Loucy (cell line): ENCODE results near the gene KDM6B.

Experiments used
- EZH2phosphoT487 ChIP-seq: fragments of 200-600 bp; IDR thresholded peaks from 2 replicates; pipeline ENCODE4 v1.6.1; 2018; ENCODE audit warnings: antibody characterized with exemption, mild to moderate bottlenecking, moderate library complexity, borderline replicate concordance
- TF ChIP-seq, protein P1 (sequence below): fragments of 200-600 bp; sonication (generic); conservative IDR thresholded peaks from 2 replicates; pipeline ENCODE4 v1.5.1; 2014; ENCODE audit warnings: mild to moderate bottlenecking, antibody characterized with exemption, low read length

DNA sequence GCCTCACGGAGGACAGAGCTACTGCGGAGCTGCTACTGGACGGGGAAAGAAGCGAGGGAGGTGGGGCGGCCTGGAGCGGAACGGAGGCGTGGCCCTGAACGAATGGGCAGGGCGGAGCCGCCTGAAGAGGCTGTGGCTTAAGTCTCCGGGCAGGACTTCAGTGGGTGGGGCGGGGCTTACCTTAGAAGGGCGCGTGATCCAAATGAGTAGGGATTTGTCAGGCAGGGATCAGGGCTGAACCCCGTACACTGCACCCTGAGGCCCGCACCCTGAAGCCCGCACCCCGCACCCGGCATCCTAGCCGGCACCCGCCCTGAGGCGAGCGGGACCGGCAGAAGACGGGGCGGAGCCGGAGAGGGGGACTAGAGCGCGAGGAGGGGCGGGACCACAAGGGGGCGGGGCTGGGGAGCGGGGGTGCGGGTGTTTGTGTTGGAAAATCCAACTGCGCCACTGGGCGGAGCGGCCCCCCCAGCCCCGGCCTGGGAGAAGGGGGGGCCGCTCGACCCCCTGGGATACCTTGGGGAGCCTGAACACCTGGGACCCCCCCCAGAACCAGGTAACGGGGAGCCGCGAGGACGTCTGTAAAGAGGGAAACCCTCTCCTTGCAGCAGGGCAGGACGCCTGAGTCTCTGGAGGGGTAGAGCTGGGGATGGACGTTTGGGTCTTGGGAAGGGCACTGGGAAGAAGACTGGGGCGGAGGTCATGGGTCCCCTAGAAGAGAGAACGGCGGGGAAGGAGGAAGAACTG lies at the start of gene KDM6B:
- TF ChIP-seq, protein P1, sequence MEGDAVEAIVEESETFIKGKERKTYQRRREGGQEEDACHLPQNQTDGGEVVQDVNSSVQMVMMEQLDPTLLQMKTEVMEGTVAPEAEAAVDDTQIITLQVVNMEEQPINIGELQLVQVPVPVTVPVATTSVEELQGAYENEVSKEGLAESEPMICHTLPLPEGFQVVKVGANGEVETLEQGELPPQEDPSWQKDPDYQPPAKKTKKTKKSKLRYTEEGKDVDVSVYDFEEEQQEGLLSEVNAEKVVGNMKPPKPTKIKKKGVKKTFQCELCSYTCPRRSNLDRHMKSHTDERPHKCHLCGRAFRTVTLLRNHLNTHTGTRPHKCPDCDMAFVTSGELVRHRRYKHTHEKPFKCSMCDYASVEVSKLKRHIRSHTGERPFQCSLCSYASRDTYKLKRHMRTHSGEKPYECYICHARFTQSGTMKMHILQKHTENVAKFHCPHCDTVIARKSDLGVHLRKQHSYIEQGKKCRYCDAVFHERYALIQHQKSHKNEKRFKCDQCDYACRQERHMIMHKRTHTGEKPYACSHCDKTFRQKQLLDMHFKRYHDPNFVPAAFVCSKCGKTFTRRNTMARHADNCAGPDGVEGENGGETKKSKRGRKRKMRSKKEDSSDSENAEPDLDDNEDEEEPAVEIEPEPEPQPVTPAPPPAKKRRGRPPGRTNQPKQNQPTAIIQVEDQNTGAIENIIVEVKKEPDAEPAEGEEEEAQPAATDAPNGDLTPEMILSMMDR: no peak
- TF ChIP-seq EZH2phosphoT487: no peak
